ENCODE data around the gene ZNF414.

ZNF414 gene

DNA sequence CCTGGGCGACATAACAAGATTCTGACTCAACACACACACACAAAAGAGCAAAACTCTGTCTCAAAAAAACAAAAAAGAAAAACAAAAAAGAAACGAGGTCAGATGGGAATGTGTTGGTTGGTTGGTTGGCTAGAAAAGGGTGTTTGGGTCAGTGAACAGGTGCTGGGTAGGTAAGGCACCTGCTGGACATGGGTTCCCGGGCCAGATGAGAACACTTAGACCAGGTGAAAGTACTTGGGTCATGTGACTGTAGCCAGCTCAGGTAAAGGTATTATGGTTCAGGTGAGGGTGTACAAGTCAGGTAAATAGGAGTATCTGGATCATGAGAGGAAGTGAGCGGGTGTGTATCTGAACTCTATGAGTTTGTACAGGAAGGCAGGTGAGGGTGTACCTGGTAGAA lies 14.5 kb upstream of the ZNF414 start:
- no peak overlapping the region for H2BK5ac ChIP-seq (ENCODE audit: low read depth, low read length, poor library complexity, severe bottlenecking)
- peaks cover 0 to 7% of the 10 kb centered on the region in 2 experiments for H3K36me3 ChIP-seq (ENCODE audit: control insufficient read depth in 1 of 2, insufficient read depth in 2 of 2, low read depth in 1 of 2, low read length in 2 of 2)
- no peak overlapping the region for H3K27ac ChIP-seq (ENCODE audit: low read length, poor library complexity, severe bottlenecking)
- H3K4me1 ChIP-seq (ENCODE audit: control insufficient read depth, insufficient read depth, low read depth, low read length), result peaks cover 9% of the 10 kb centered on the region
- H4K8ac ChIP-seq (ENCODE audit: low read length), result no peak overlapping the region
- peaks cover 24% of the 10 kb centered on the region for H3K79me1 ChIP-seq (replicated peaks; ENCODE audit: low read length, poor library complexity, severe bottlenecking)
- no peak overlapping the region for H2BK120ac ChIP-seq (ENCODE audit: low read depth, low read length)
- no peak for DNase-seq
- H2AK5ac ChIP-seq (ENCODE audit: low read length, severe bottlenecking), result no peak overlapping the region
- H3K14ac ChIP-seq (ENCODE audit: low read length in 2 of 2), result no peak overlapping the region
- no peak overlapping the region for H3K18ac ChIP-seq (ENCODE audit: low read depth in 1 of 2, low read length in 2 of 2)
- 75% methylated on average over 3 of the region's 4 CpGs for WGBS
- H3K4me3 ChIP-seq (ENCODE audit: insufficient read depth in 1 of 2, low read depth in 1 of 2, low read length in 2 of 2), result no peak overlapping the region
- H3K4ac ChIP-seq (ENCODE audit: low read depth in 1 of 2, low read length in 2 of 2), result no peak overlapping the region
- no peaks in the 10 kb centered on the region for H3K27me3 ChIP-seq (ENCODE audit: control insufficient read depth in 1 of 2, insufficient read depth in 1 of 2, low read length in 2 of 2)
- no peak overlapping the region for H2BK12ac ChIP-seq (ENCODE audit: low read length in 2 of 2)
- H3K23ac ChIP-seq (ENCODE audit: low read length in 2 of 2), result no peak overlapping the region
- H2BK15ac ChIP-seq (ENCODE audit: low read depth, poor library complexity, severe bottlenecking), result no peak overlapping the region
- H3K9me3 ChIP-seq (ENCODE audit: control insufficient read depth, low read length), result no peaks in the 10 kb centered on the region
- H2AFZ ChIP-seq (ENCODE audit: low read depth, low read length), result no peak overlapping the region
- no peak overlapping the region for H3K4me2 ChIP-seq (ENCODE audit: low read length, poor library complexity, severe bottlenecking)
- no peak overlapping the region for H3K9ac ChIP-seq (ENCODE audit: low read length)
- no peak overlapping the region for H4K91ac ChIP-seq (ENCODE audit: low read length)

DNA sequence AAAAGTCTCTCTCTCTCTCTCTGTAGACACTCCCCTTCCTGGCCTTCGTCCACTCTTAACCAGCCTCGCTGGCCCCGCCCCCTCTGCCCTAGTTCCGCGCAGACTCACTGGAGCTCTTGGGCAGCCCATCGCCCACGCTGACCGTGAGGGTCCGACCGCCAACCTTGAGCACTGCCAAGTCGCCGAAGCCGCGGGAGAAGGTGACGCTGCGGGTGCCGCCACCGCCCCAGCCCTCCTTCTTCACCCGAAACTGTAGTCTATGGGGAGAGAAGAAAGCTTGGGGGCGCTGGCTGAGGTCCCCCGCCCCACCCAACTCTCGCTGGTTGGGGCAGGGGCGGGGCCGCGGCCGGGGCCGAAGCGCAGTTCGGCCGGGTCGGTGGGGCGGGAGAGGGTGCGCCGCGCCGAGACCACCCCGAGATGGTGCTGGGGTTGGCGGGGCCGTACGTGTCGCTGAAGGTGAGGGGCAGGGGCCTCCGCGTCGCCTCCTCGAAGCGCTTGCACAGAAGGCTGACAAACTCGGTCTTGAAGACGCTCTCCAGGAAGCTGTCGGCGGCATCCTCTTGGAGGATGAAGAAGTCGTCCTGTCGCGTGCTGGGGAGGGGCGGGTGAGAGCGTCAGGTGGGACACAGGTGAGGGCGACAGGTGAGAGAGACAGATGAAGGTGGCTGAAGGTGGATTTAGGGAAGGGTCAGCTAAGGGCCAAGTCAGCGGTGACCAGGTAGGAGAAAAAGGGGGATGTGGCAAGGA lies 12.6 kb upstream of the ZNF414 start:
- Histone ChIP-seq H3K4me2 (ENCODE audit: low read length, poor library complexity, severe bottlenecking) (peak overlapping the region; percentile 64), H2BK5ac (ENCODE audit: low read depth, low read length, poor library complexity, severe bottlenecking) (no peak overlapping the region), H3K9me3 (ENCODE audit: control insufficient read depth, low read length) (no peaks in the 10 kb centered on the region), H3K4ac (ENCODE audit: low read depth in 1 of 2, low read length in 2 of 2) (peak overlapping the region in 1 of 2 experiments; percentile 45), H2BK120ac (ENCODE audit: low read depth, low read length) (peak overlapping the region; percentile 86), H3K14ac (ENCODE audit: low read length in 2 of 2) (peak overlapping the region in 1 of 2 experiments; percentile 63), H4K8ac (ENCODE audit: low read length) (peak overlapping the region; percentile 62), H4K91ac (ENCODE audit: low read length) (peak overlapping the region; percentile 70), H3K18ac (ENCODE audit: low read depth in 1 of 2, low read length in 2 of 2) (peak overlapping the region; percentile 10 to 88), H2BK12ac (ENCODE audit: low read length in 2 of 2) (peak overlapping the region in 1 of 2 experiments; percentile 45), H3K4me1 (ENCODE audit: control insufficient read depth, insufficient read depth, low read depth, low read length) (peaks cover 9% of the 10 kb centered on the region), H3K4me3 (ENCODE audit: insufficient read depth in 1 of 2, low read depth in 1 of 2, low read length in 2 of 2) (peak overlapping the region; percentile 72 to 97), H3K36me3 (ENCODE audit: control insufficient read depth in 1 of 2, insufficient read depth in 2 of 2, low read depth in 1 of 2, low read length in 2 of 2) (peaks cover 0 to 7% of the 10 kb centered on the region in 2 experiments), H2AFZ (ENCODE audit: low read depth, low read length) (peak overlapping the region; percentile 48), H3K9ac (ENCODE audit: low read length) (peak overlapping the region; percentile 91), H3K23ac (ENCODE audit: low read length in 2 of 2) (no peak overlapping the region), H2AK5ac (ENCODE audit: low read length, severe bottlenecking) (no peak overlapping the region), H3K79me1 (replicated peaks; ENCODE audit: low read length, poor library complexity, severe bottlenecking) (peaks cover 24% of the 10 kb centered on the region), H3K27me3 (ENCODE audit: control insufficient read depth in 1 of 2, insufficient read depth in 1 of 2, low read length in 2 of 2) (no peaks in the 10 kb centered on the region), H3K27ac (ENCODE audit: low read length, poor library complexity, severe bottlenecking) (peak overlapping the region; percentile 81), H2BK15ac (ENCODE audit: low read depth, poor library complexity, severe bottlenecking) (peak overlapping the region; percentile 60)
- WGBS, result 3% methylated on average over 48 of the region's 57 CpGs
- DNase-seq, result peak; percentile 95

DNA sequence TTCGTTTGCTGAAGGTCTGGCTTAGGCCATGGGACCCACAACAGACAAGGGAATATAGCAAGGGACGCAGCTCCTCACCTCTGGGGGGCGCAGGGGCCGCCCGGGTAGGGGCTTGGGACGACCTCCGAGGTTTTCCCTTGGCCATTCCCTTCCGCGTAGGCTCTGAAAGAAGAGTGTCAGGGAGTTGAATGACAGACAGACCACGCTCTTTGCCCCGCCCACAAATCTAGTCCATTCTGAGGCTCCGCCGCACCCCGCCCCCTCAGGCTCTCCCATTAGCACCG lies 11.4 kb upstream of the ZNF414 start:
- no peak overlapping the region for H3K14ac ChIP-seq (ENCODE audit: low read length in 2 of 2)
- H3K79me1 ChIP-seq (replicated peaks; ENCODE audit: low read length, poor library complexity, severe bottlenecking), result peaks cover 24% of the 10 kb centered on the region
- peak overlapping the region; percentile 93 for H4K8ac ChIP-seq (ENCODE audit: low read length)
- H3K4me3 ChIP-seq (ENCODE audit: insufficient read depth in 1 of 2, low read depth in 1 of 2, low read length in 2 of 2), result peak overlapping the region; percentile 41 to 80
- H3K36me3 ChIP-seq (ENCODE audit: control insufficient read depth in 1 of 2, insufficient read depth in 2 of 2, low read depth in 1 of 2, low read length in 2 of 2), result peaks cover 0 to 6% of the 10 kb centered on the region in 2 experiments
- WGBS, result 2% methylated on average over 15 of the region's 15 CpGs
- peak overlapping the region; percentile 43 for H4K91ac ChIP-seq (ENCODE audit: low read length)
- peak overlapping the region; percentile 35 for H2BK120ac ChIP-seq (ENCODE audit: low read depth, low read length)
- no peak overlapping the region for H3K23ac ChIP-seq (ENCODE audit: low read length in 2 of 2)
- peak overlapping the region; percentile 79 for H3K27ac ChIP-seq (ENCODE audit: low read length, poor library complexity, severe bottlenecking)
- H3K4me1 ChIP-seq (ENCODE audit: control insufficient read depth, insufficient read depth, low read depth, low read length), result peaks cover 9% of the 10 kb centered on the region
- peak overlapping the region in 1 of 2 experiments; percentile 93 for H3K18ac ChIP-seq (ENCODE audit: low read depth in 1 of 2, low read length in 2 of 2)
- H2AFZ ChIP-seq (ENCODE audit: low read depth, low read length), result peak overlapping the region; percentile 92
- H2BK15ac ChIP-seq (ENCODE audit: low read depth, poor library complexity, severe bottlenecking), result no peak overlapping the region
- no peak overlapping the region for H2AK5ac ChIP-seq (ENCODE audit: low read length, severe bottlenecking)
- no peaks in the 10 kb centered on the region for H3K27me3 ChIP-seq (ENCODE audit: control insufficient read depth in 1 of 2, insufficient read depth in 1 of 2, low read length in 2 of 2)
- peak overlapping the region; percentile 88 for H3K4me2 ChIP-seq (ENCODE audit: low read length, poor library complexity, severe bottlenecking)
- H3K9me3 ChIP-seq (ENCODE audit: control insufficient read depth, low read length), result no peaks in the 10 kb centered on the region
- DNase-seq, result no peak
- peak overlapping the region; percentile 80 for H3K9ac ChIP-seq (ENCODE audit: low read length)
- no peak overlapping the region for H2BK5ac ChIP-seq (ENCODE audit: low read depth, low read length, poor library complexity, severe bottlenecking)
- peak overlapping the region; percentile 76 to 92 for H2BK12ac ChIP-seq (ENCODE audit: low read length in 2 of 2)
- H3K4ac ChIP-seq (ENCODE audit: low read depth in 1 of 2, low read length in 2 of 2), result peak overlapping the region; percentile 31 to 56

DNA sequence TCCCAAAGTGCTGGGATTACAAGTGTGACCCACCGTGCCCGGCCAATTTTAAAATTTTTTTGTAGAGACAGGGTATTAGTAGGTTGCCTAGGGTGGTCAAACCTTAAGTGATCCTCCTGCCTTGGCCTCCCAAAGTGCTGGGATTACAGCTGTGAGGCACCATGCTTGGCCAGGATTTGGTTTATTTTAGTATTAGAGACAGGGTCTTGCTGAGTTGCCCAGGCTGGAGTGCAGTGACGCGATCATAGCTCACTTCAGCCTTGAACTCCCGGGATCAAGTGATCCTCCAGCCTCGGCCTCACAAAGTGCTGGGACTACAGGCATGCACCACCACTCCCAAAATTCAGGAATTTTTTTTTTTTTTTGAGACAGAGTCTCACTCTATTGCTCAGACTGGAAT lies 5.4 kb upstream of the ZNF414 start:
- DNase-seq, result no peak
- H3K9ac ChIP-seq (ENCODE audit: low read length), result no peak overlapping the region
- no peak overlapping the region for H3K4me3 ChIP-seq (ENCODE audit: insufficient read depth in 1 of 2, low read depth in 1 of 2, low read length in 2 of 2)
- no peak overlapping the region for H3K4ac ChIP-seq (ENCODE audit: low read depth in 1 of 2, low read length in 2 of 2)
- WGBS, result 96% methylated on average over 6 of the region's 6 CpGs
- H3K27me3 ChIP-seq (ENCODE audit: control insufficient read depth in 1 of 2, insufficient read depth in 1 of 2, low read length in 2 of 2), result no peaks in the 10 kb centered on the region
- no peaks in the 10 kb centered on the region for H3K36me3 ChIP-seq (ENCODE audit: control insufficient read depth in 1 of 2, insufficient read depth in 2 of 2, low read depth in 1 of 2, low read length in 2 of 2)
- H4K91ac ChIP-seq (ENCODE audit: low read length), result no peak overlapping the region
- no peak overlapping the region for H2AK5ac ChIP-seq (ENCODE audit: low read length, severe bottlenecking)
- H3K23ac ChIP-seq (ENCODE audit: low read length in 2 of 2), result no peak overlapping the region
- H3K79me1 ChIP-seq (replicated peaks; ENCODE audit: low read length, poor library complexity, severe bottlenecking), result no peaks in the 10 kb centered on the region
- no peak overlapping the region for H3K4me2 ChIP-seq (ENCODE audit: low read length, poor library complexity, severe bottlenecking)
- no peak overlapping the region for H2AFZ ChIP-seq (ENCODE audit: low read depth, low read length)
- no peak overlapping the region for H2BK5ac ChIP-seq (ENCODE audit: low read depth, low read length, poor library complexity, severe bottlenecking)
- H3K27ac ChIP-seq (ENCODE audit: low read length, poor library complexity, severe bottlenecking), result no peak overlapping the region
- no peak overlapping the region for H3K14ac ChIP-seq (ENCODE audit: low read length in 2 of 2)
- H2BK12ac ChIP-seq (ENCODE audit: low read length in 2 of 2), result no peak overlapping the region
- H3K18ac ChIP-seq (ENCODE audit: low read depth in 1 of 2, low read length in 2 of 2), result no peak overlapping the region
- H3K9me3 ChIP-seq (ENCODE audit: control insufficient read depth, low read length), result no peaks in the 10 kb centered on the region
- no peak overlapping the region for H2BK120ac ChIP-seq (ENCODE audit: low read depth, low read length)
- no peak overlapping the region for H2BK15ac ChIP-seq (ENCODE audit: low read depth, poor library complexity, severe bottlenecking)
- H3K4me1 ChIP-seq (ENCODE audit: control insufficient read depth, insufficient read depth, low read depth, low read length), result no peaks in the 10 kb centered on the region
- H4K8ac ChIP-seq (ENCODE audit: low read length), result no peak overlapping the region

All from mesenchymal stem cell (in vitro differentiated cells and primary cell).